Mesenchymal stem cell (in vitro differentiated cells and primary cell): ENCODE results near the gene CSF1R.

Experiments used
- DNase-seq: peaks from one replicate; pipeline ENCODE4 v3.0.0-alpha.2; 2013
- H2AFZ ChIP-seq: one replicate; pipeline ENCODE4 v1.6.1; 2013; ENCODE audit warnings: low read depth, mild to moderate bottlenecking, control low read depth, inconsistent platforms, low read length, moderate library complexity
- H2AK5ac ChIP-seq: 2 replicates; pipeline ENCODE4 v1.6.1; 2013; ENCODE audit warnings: low read length, moderate library complexity, mild to moderate bottlenecking, inconsistent platforms; ENCODE audit not compliant: severe bottlenecking
- H2BK120ac ChIP-seq: one replicate; pipeline ENCODE4 v1.6.1; 2013; ENCODE audit warnings: low read depth, mild to moderate bottlenecking, inconsistent platforms, low read length, moderate library complexity
- H2BK12ac ChIP-seq, 2 experiments: one replicate each; pipeline ENCODE4 v1.6.1; 2013; ENCODE audit warnings: inconsistent platforms in 2 of 2, low read length in 2 of 2, mild to moderate bottlenecking in 2 of 2, moderate library complexity in 2 of 2, control low read depth in 1 of 2
- H2BK15ac ChIP-seq: one replicate; pipeline ENCODE4 v1.6.1; 2013; ENCODE audit warnings: mild to moderate bottlenecking, low read depth, inconsistent platforms; ENCODE audit not compliant: poor library complexity, severe bottlenecking
- H2BK5ac ChIP-seq: 2 replicates; pipeline ENCODE4 v1.6.1; 2013; ENCODE audit warnings: low read depth, mild to moderate bottlenecking, low read length, control low read depth, inconsistent platforms; ENCODE audit not compliant: poor library complexity, severe bottlenecking
- H3K14ac ChIP-seq, 2 experiments: one replicate each; pipeline ENCODE4 v1.6.1; 2013; ENCODE audit warnings: inconsistent platforms in 2 of 2, low read length in 2 of 2, control low read depth in 1 of 2, mild to moderate bottlenecking in 1 of 2, moderate library complexity in 1 of 2
- H3K18ac ChIP-seq, 2 experiments: one replicate each; pipeline ENCODE4 v1.6.1; 2013; ENCODE audit warnings: inconsistent platforms in 2 of 2, low read length in 2 of 2, control low read depth in 1 of 2, low read depth in 1 of 2, mild to moderate bottlenecking in 1 of 2
- H3K23ac ChIP-seq, 2 experiments: one replicate each; pipeline ENCODE4 v1.6.1; 2013; ENCODE audit warnings: inconsistent platforms in 2 of 2, low read length in 2 of 2, mild to moderate bottlenecking in 2 of 2, moderate library complexity in 2 of 2, control low read depth in 1 of 2
- H3K27ac ChIP-seq: 2 replicates; pipeline ENCODE4 v1.5.1; 2013; ENCODE audit warnings: mild to moderate bottlenecking, moderate library complexity, low read length, control low read depth, inconsistent platforms; ENCODE audit not compliant: poor library complexity, severe bottlenecking
- H3K27me3 ChIP-seq, 2 experiments: 2 replicates each; pipeline versions ENCODE4 v1.6.1 to v1.7.0; 2013; ENCODE audit warnings: low read length in 2 of 2, mild to moderate bottlenecking in 2 of 2, moderate library complexity in 2 of 2, control low read depth in 1 of 2, inconsistent platforms in 1 of 2; ENCODE audit not compliant: control insufficient read depth in 1 of 2, insufficient read depth in 1 of 2
- H3K36me3 ChIP-seq, 2 experiments: 2 replicates each; pipeline versions ENCODE4 v1.6.1 to v1.7.0; 2013; ENCODE audit warnings: low read length in 2 of 2, control low read depth in 1 of 2, inconsistent platforms in 1 of 2, low read depth in 1 of 2, mild to moderate bottlenecking in 1 of 2; ENCODE audit not compliant: insufficient read depth in 2 of 2, control insufficient read depth in 1 of 2
- H3K4ac ChIP-seq, 2 experiments: one replicate each; pipeline ENCODE4 v1.6.1; 2013; ENCODE audit warnings: inconsistent platforms in 2 of 2, low read length in 2 of 2, mild to moderate bottlenecking in 2 of 2, moderate library complexity in 2 of 2, control low read depth in 1 of 2, low read depth in 1 of 2
- H3K4me1 ChIP-seq: 2 replicates; pipeline ENCODE4 v1.6.1; 2013; ENCODE audit warnings: low read depth, low read length, control low read depth; ENCODE audit not compliant: control insufficient read depth, insufficient read depth
- H3K4me2 ChIP-seq: 2 replicates; pipeline ENCODE4 v1.6.1; 2013; ENCODE audit warnings: low read length, mild to moderate bottlenecking, inconsistent platforms; ENCODE audit not compliant: poor library complexity, severe bottlenecking
- H3K4me3 ChIP-seq, 2 experiments: 2 replicates each; pipeline versions ENCODE4 v1.5.1 to v1.7.0; 2013; ENCODE audit warnings: low read length in 2 of 2, mild to moderate bottlenecking in 2 of 2, control low read depth in 1 of 2, low read depth in 1 of 2; ENCODE audit not compliant: insufficient read depth in 1 of 2
- H3K79me1 ChIP-seq: replicated peaks from 2 replicates; pipeline ENCODE4 v1.6.1; 2013; ENCODE audit warnings: mild to moderate bottlenecking, control low read depth, low read length, inconsistent platforms; ENCODE audit not compliant: poor library complexity, severe bottlenecking
- H3K9ac ChIP-seq: 2 replicates; pipeline ENCODE4 v1.7.0; 2013; ENCODE audit warnings: mild to moderate bottlenecking, low read length, moderate library complexity
- H3K9me3 ChIP-seq: 2 replicates; pipeline ENCODE4 v1.7.0; 2013; ENCODE audit warnings: mild to moderate bottlenecking, low read length; ENCODE audit not compliant: control insufficient read depth
- H4K8ac ChIP-seq: one replicate; pipeline ENCODE4 v1.6.1; 2013; ENCODE audit warnings: inconsistent platforms, mild to moderate bottlenecking, low read length, moderate library complexity
- H4K91ac ChIP-seq: one replicate; pipeline ENCODE4 v1.6.1; 2013; ENCODE audit warnings: mild to moderate bottlenecking, low read length, inconsistent platforms
- WGBS: methylation state at CpG from one replicate; pipeline ENCODE4 v1.1.7; 2013; ENCODE audit warnings: mixed read lengths; 5-methylcytosine and 5-hydroxymethylcytosine counted together

Gene CSF1R

DNA sequence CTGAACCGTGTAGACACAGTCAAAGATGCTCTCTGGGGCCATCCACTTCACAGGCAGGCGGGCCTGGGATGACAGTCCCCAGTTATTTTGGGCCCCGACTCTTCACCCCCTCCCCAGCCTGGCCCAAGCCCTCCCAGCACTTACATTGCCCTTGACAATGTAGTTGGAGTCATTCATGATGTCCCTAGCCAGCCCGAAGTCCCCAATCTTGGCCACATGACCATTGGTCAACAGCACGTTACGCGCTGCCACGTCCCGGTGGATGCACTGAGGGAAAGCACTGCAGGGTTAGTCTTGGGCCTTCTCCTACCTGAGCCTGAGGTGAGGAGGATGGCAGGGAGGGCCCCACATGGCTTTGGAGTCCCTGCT is 30.3 kb downstream of the CSF1R start:
- H2BK120ac ChIP-seq, result no peak overlapping the region
- no peak overlapping the region for H3K4me3 ChIP-seq
- no peak overlapping the region for H3K14ac ChIP-seq
- 95% methylated on average over 9 of the region's 9 CpGs for WGBS
- H3K23ac ChIP-seq, result no peak overlapping the region
- H2AK5ac ChIP-seq, result no peak overlapping the region
- H2BK12ac ChIP-seq, result no peak overlapping the region
- peaks cover 11% of the 10 kb centered on the region for H3K79me1 ChIP-seq
- no peak overlapping the region for H3K18ac ChIP-seq
- H2AFZ ChIP-seq, result no peak overlapping the region
- H3K4me1 ChIP-seq, result peaks cover 29% of the 10 kb centered on the region
- no peak overlapping the region for H2BK5ac ChIP-seq
- no peak overlapping the region for H3K4me2 ChIP-seq
- H3K4ac ChIP-seq, result no peak overlapping the region
- no peak overlapping the region for H4K91ac ChIP-seq
- no peak overlapping the region for H3K9ac ChIP-seq
- peaks cover 44 to 56% of the 10 kb centered on the region in 2 experiments for H3K36me3 ChIP-seq
- H3K9me3 ChIP-seq, result no peaks in the 10 kb centered on the region
- no peak overlapping the region for H3K27ac ChIP-seq
- no peak overlapping the region for H4K8ac ChIP-seq
- H3K27me3 ChIP-seq, result no peaks in the 10 kb centered on the region
- H2BK15ac ChIP-seq, result no peak overlapping the region
- no peak for DNase-seq

DNA sequence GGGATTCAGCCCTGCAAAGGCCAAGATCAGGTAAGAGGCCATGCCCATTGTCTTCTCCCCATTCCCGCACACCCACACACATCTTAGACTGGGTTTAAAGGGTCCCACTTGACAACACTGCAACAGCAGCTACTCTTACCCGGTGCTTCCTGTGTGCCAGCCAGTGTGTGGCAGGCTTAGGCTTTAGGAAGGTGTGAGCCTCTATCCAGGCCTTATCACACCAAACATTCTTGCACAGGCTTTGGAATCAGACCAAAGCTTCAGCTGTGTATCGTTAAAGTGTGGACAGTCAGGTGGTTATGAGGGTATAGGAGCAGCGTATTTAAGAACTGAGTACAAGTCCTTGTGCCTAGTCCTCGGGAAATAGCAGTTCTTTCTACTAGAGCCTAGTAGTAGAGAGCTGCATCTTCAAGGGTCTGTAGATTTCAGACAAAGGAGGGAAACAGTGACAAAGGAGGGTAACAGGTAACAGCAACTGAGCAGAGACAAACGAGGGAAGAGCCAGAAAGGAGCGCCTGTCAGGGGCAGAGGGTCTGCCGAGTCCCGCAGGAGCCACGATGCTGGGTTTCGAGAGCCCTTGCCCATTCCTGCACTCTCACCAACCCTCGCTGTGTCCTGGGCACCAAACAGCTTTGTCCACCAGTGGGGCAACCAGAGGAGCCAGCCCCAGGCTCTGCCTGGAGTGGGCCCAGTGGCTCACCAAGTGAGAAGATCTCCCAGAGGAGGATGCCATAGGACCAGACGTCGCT is 30.9 kb downstream of the CSF1R start:
- Histone ChIP-seq H2BK120ac (no peak overlapping the region), H3K36me3 (peaks cover 50 to 61% of the 10 kb centered on the region in 2 experiments), H3K9me3 (no peaks in the 10 kb centered on the region), H3K14ac (no peak overlapping the region), H3K4me1 (peaks cover 29% of the 10 kb centered on the region), H3K4ac (no peak overlapping the region), H3K4me3 (no peak overlapping the region), H2BK5ac (no peak overlapping the region), H3K18ac (no peak overlapping the region), H2BK15ac (no peak overlapping the region), H2AK5ac (no peak overlapping the region), H3K23ac (no peak overlapping the region), H4K91ac (no peak overlapping the region), H3K4me2 (no peak overlapping the region), H2BK12ac (no peak overlapping the region), H3K27ac (no peak overlapping the region), H4K8ac (no peak overlapping the region), H3K27me3 (no peaks in the 10 kb centered on the region), H3K79me1 (peaks cover 12% of the 10 kb centered on the region), H2AFZ (no peak overlapping the region), H3K9ac (no peak overlapping the region)
- WGBS, result 96% methylated on average over 14 of the region's 14 CpGs
- DNase-seq, result no peak

DNA sequence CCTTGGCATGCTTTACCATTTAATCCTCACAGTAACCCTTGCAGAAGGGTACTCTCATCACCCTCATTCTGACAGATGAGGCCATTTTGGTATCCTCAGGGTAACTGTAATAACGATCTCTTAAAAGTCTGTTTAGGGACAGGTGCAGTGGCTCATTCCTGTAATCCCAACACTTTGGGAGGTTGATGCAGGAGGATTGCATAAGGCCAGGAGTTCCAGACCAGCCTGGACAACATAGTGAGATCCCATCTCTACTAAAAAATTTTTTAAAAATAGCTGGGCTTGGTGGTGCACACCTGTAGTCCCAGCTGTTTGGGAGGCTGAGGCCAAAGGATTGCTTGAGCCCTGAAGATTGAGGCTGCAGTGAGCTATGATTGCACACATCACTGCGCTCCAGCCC is 31.8 kb downstream of the CSF1R start:
- H2BK12ac ChIP-seq, result no peak overlapping the region
- H3K14ac ChIP-seq, result no peak overlapping the region
- no peak overlapping the region for H3K27ac ChIP-seq
- peaks cover 35% of the 10 kb centered on the region for H3K4me1 ChIP-seq
- H2BK15ac ChIP-seq, result no peak overlapping the region
- DNase-seq, result no peak
- H3K36me3 ChIP-seq, result peaks cover 59 to 71% of the 10 kb centered on the region in 2 experiments
- 95% methylated on average over 2 of the region's 2 CpGs for WGBS
- H3K9ac ChIP-seq, result no peak overlapping the region
- no peak overlapping the region for H2AFZ ChIP-seq
- no peak overlapping the region for H3K4me3 ChIP-seq
- no peak overlapping the region for H3K4ac ChIP-seq
- no peaks in the 10 kb centered on the region for H3K27me3 ChIP-seq
- H3K18ac ChIP-seq, result no peak overlapping the region
- H2BK120ac ChIP-seq, result no peak overlapping the region
- no peak overlapping the region for H4K91ac ChIP-seq
- peaks cover 12% of the 10 kb centered on the region for H3K79me1 ChIP-seq
- no peak overlapping the region for H3K4me2 ChIP-seq
- H3K23ac ChIP-seq, result no peak overlapping the region
- no peaks in the 10 kb centered on the region for H3K9me3 ChIP-seq
- H4K8ac ChIP-seq, result no peak overlapping the region
- H2BK5ac ChIP-seq, result no peak overlapping the region
- no peak overlapping the region for H2AK5ac ChIP-seq

DNA sequence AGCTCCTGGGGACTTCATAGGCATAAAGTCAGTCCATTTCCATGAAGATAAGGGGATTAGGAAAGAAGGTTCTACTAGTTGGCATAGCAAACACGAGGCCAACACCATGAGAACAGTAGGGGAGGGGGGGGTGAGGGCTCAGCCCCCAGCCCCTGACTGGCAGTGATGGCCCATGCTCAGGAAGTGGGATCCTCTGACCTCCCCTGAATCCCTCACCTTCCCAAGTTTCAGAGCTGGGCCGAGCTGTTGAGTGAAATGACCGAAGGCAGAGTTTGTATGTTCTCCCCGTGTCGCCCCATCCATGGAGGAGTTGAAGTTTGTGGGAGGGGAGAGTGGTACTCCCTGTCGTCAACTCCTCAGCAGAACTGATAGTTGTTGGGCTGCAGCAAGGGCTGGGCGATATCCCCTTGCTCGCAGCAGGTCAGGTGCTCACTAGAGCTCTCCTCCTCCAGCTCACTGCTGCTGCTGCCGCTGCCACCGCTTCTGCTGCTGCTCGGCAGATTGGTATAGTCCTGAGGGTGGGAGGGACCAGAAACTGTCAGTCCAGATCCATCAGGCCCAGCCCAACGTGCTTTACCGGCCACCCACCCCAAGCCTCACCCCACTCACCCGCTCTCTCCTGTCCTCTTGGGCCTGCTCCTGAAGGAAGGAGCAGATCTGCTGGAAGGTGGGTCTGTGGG is 32.5 kb downstream of the CSF1R start:
- Histone ChIP-seq H3K9me3 (no peaks in the 10 kb centered on the region), H4K91ac (peak overlapping the region; percentile 59), H3K9ac (no peak overlapping the region), H3K27ac (peak overlapping the region; percentile 66), H2BK120ac (peak overlapping the region; percentile 40), H3K23ac (peak overlapping the region in 1 of 2 experiments; percentile 5), H3K36me3 (peaks cover 66 to 78% of the 10 kb centered on the region in 2 experiments), H2AK5ac (peak overlapping the region; percentile 72), H3K4me3 (no peak overlapping the region), H3K18ac (peak overlapping the region; percentile 3 to 68), H2BK5ac (peak overlapping the region; percentile 20), H3K4me1 (peaks cover 35% of the 10 kb centered on the region), H4K8ac (no peak overlapping the region), H2BK15ac (peak overlapping the region; percentile 78), H2BK12ac (peak overlapping the region; percentile 60 to 69), H3K27me3 (no peaks in the 10 kb centered on the region), H3K4me2 (no peak overlapping the region), H3K14ac (no peak overlapping the region), H3K79me1 (peaks cover 14% of the 10 kb centered on the region), H3K4ac (no peak overlapping the region), H2AFZ (no peak overlapping the region)
- DNase-seq, result no peak
- WGBS, result 97% methylated on average over 11 of the region's 14 CpGs
